HEK293 (cell line): ENCODE data around the gene HNRNPH1.
"Not testable (repeated sequence)": the region's sequence is repeated elsewhere in the genome, so short reads cannot be mapped to it uniquely, and the experiment has no call there.

Source experiments
- ATF2 ChIP-seq: fragments of 450-650 bp; formaldehyde crosslinking; IDR thresholded peaks from 2 replicates; pipeline ENCODE4 v1.5.1; 2016; ENCODE audit warnings: missing biosample characterization, missing genetic modification characterization, low read depth
- CTCF ChIP-seq: fragments of 450-650 bp; formaldehyde crosslinking; IDR thresholded peaks from 2 replicates; pipeline ENCODE4 v1.5.1; 2016; ENCODE audit warnings: missing biosample characterization, missing genetic modification characterization
- KLF16 ChIP-seq: fragments of 450-650 bp; formaldehyde crosslinking; IDR thresholded peaks from 2 replicates; pipeline ENCODE4 v1.5.1; 2017; ENCODE audit warnings: missing biosample characterization, missing genetic modification characterization
- PATZ1 ChIP-seq: fragments of 450-650 bp; formaldehyde crosslinking; IDR thresholded peaks from 2 replicates; pipeline ENCODE4 v1.5.1; 2016; ENCODE audit warnings: missing biosample characterization, missing genetic modification characterization
- ZBTB21 ChIP-seq: fragments of 450-650 bp; formaldehyde crosslinking; IDR thresholded peaks from 2 replicates; pipeline ENCODE4 v1.5.1; 2017; ENCODE audit warnings: missing biosample characterization, missing genetic modification characterization
- ZEB2 ChIP-seq: fragments of 450-650 bp; formaldehyde crosslinking; IDR thresholded peaks from 2 replicates; pipeline ENCODE4 v1.5.1; 2016; ENCODE audit warnings: missing biosample characterization, missing genetic modification characterization
- ZNF133 ChIP-seq: fragments of 450-650 bp; formaldehyde crosslinking; IDR thresholded peaks from 2 replicates; pipeline ENCODE4 v1.5.1; 2016; ENCODE audit warnings: missing biosample characterization, missing genetic modification characterization
- ZNF23 ChIP-seq: fragments of 450-650 bp; formaldehyde crosslinking; IDR thresholded peaks from 2 replicates; pipeline ENCODE4 v1.5.1; 2016; ENCODE audit warnings: missing biosample characterization, missing genetic modification characterization, borderline replicate concordance
- ZNF747 ChIP-seq: fragments of 450-650 bp; formaldehyde crosslinking; IDR thresholded peaks from 2 replicates; pipeline ENCODE4 v1.5.1; 2016; ENCODE audit warnings: missing biosample characterization, missing genetic modification characterization
- TF ChIP-seq, protein P1 (sequence below): fragments of 450-650 bp; formaldehyde crosslinking; IDR thresholded peaks from 2 replicates; pipeline ENCODE4 v1.5.1; 2017; ENCODE audit warnings: missing biosample characterization, mild to moderate bottlenecking, missing genetic modification characterization, moderate library complexity
- TF ChIP-seq, protein P2 (sequence below): fragments of 450-650 bp; formaldehyde crosslinking; IDR thresholded peaks from 2 replicates; pipeline ENCODE4 v1.5.1; 2017; ENCODE audit warnings: missing biosample characterization, missing genetic modification characterization
- TF ChIP-seq, protein P3 (sequence below): sonication (generic); formaldehyde crosslinking; IDR thresholded peaks from 2 replicates; pipeline ENCODE4 v1.8.1; 2022; ENCODE audit warnings: mild to moderate bottlenecking, moderate library complexity, missing genetic modification reagents
- TF ChIP-seq, protein P4 (sequence below): fragments of 450-650 bp; formaldehyde crosslinking; IDR thresholded peaks from 2 replicates; pipeline ENCODE4 v1.5.1; 2016; ENCODE audit warnings: missing biosample characterization, missing genetic modification characterization

DNA sequence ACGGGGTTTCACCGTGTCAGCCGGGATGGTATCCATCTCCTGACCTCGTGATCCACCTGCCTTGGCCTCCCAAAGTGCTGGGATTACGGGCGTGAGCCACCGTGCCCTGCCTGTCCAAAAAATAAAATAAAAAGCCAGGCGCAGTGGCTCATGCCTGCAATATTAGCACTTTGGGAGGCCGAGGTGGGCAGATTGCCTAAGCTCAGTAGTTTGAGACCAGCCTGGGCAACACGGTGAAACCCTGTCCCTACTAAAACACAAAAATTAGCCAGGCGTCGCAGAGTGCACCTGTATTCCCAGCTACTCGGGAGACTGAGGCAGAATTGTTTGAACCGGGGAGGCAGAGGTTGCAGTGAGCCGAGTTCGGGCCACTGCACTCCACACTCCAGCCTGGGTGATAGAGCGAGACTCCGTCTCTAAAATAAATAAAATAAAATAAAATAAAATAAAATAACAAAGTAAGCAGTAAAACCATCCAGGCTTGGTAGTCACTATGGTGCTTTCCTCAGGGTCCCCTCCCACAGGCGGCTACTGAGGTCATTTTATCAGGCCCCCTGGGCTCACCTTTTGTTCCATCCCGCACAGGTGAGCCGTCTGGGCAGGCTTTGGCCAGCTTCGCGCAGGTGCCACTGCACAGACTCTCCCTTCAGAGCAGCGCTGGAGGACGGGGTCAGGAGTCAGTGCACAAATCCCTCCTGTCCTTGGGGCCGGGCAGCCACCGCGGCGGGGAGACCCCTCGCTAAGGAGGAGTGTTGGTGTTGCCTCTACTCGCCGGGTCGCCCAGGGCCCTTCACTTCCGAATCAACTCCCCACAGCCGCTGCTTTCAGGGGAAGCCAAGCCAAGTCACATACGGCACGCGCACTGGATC, 10.3 kb upstream of the HNRNPH1 start:
- TF ChIP-seq, protein P1, sequence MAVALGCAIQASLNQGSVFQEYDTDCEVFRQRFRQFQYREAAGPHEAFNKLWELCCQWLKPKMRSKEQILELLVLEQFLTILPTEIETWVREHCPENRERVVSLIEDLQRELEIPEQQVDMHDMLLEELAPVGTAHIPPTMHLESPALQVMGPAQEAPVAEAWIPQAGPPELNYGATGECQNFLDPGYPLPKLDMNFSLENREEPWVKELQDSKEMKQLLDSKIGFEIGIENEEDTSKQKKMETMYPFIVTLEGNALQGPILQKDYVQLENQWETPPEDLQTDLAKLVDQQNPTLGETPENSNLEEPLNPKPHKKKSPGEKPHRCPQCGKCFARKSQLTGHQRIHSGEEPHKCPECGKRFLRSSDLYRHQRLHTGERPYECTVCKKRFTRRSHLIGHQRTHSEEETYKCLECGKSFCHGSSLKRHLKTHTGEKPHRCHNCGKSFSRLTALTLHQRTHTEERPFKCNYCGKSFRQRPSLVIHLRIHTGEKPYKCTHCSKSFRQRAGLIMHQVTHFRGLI: not testable (repeated sequence)
- TF ChIP-seq, protein P2, sequence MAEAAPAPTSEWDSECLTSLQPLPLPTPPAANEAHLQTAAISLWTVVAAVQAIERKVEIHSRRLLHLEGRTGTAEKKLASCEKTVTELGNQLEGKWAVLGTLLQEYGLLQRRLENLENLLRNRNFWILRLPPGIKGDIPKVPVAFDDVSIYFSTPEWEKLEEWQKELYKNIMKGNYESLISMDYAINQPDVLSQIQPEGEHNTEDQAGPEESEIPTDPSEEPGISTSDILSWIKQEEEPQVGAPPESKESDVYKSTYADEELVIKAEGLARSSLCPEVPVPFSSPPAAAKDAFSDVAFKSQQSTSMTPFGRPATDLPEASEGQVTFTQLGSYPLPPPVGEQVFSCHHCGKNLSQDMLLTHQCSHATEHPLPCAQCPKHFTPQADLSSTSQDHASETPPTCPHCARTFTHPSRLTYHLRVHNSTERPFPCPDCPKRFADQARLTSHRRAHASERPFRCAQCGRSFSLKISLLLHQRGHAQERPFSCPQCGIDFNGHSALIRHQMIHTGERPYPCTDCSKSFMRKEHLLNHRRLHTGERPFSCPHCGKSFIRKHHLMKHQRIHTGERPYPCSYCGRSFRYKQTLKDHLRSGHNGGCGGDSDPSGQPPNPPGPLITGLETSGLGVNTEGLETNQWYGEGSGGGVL (tag by site-specific recombination): not testable (repeated sequence)
- TF ChIP-seq CTCF; ATF2 (tag by site-specific recombination); KLF16 (tag by site-specific recombination); PATZ1 (tag by site-specific recombination); ZNF23 (tag by site-specific recombination); ZNF133 (tag by site-specific recombination); ZEB2 (tag by site-specific recombination); ZBTB21 (tag by site-specific recombination); ZNF747 (tag by site-specific recombination): not testable (repeated sequence)
- TF ChIP-seq, protein P3, sequence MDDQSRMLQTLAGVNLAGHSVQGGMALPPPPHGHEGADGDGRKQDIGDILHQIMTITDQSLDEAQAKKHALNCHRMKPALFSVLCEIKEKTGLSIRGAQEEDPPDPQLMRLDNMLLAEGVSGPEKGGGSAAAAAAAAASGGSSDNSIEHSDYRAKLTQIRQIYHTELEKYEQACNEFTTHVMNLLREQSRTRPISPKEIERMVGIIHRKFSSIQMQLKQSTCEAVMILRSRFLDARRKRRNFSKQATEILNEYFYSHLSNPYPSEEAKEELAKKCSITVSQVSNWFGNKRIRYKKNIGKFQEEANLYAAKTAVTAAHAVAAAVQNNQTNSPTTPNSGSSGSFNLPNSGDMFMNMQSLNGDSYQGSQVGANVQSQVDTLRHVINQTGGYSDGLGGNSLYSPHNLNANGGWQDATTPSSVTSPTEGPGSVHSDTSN: not testable (repeated sequence)
- TF ChIP-seq, protein P4, sequence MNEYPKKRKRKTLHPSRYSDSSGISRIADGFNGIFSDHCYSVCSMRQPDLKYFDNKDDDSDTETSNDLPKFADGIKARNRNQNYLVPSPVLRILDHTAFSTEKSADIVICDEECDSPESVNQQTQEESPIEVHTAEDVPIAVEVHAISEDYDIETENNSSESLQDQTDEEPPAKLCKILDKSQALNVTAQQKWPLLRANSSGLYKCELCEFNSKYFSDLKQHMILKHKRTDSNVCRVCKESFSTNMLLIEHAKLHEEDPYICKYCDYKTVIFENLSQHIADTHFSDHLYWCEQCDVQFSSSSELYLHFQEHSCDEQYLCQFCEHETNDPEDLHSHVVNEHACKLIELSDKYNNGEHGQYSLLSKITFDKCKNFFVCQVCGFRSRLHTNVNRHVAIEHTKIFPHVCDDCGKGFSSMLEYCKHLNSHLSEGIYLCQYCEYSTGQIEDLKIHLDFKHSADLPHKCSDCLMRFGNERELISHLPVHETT (tag by site-specific recombination): not testable (repeated sequence)
